Aorta (tissue), 5 donors: ENCODE data around the gene MDM2. TPM values are rescaled to one million over a fixed set of nuclear protein-coding genes. Genes with fewer than 3 reads are reported as not detected.

Experiments used
- ATAC-seq: fragments of 200-7000 bp; cut with Tn5 transposase; one replicate; pipeline ENCODE4 v1.9.1; 2022; ENCODE audit warnings: moderate library complexity; ENCODE audit not compliant: low FRiP score
- DNase-seq, 2 donors: peaks; one replicate each; pipeline ENCODE4 v3.0.0-alpha.2; 2020
- H3K27ac ChIP-seq, 2 donors: one replicate each; pipeline ENCODE4 v1.5.1; 2013; ENCODE audit warnings: low read length in 2 of 2, mild to moderate bottlenecking in 2 of 2, moderate library complexity in 2 of 2, control low read depth in 1 of 2, inconsistent platforms in 1 of 2, low read depth in 1 of 2
- H3K27me3 ChIP-seq, 2 donors: one replicate each; pipeline ENCODE4 v1.6.1; 2013; ENCODE audit warnings: control low read depth in 1 of 2, low read length in 1 of 2, mild to moderate bottlenecking in 1 of 2, moderate library complexity in 1 of 2; ENCODE audit not compliant: insufficient read depth in 2 of 2, control insufficient read depth in 1 of 2
- H3K36me3 ChIP-seq, 2 donors: one replicate each; pipeline ENCODE4 v1.6.1; 2013; ENCODE audit warnings: control low read depth in 1 of 2, low read length in 1 of 2, mild to moderate bottlenecking in 1 of 2; ENCODE audit not compliant: insufficient read depth in 2 of 2, control insufficient read depth in 1 of 2
- H3K4me1 ChIP-seq, 2 donors: one replicate each; pipeline ENCODE4 v1.6.1; 2013; ENCODE audit warnings: low read length in 2 of 2, control low read depth in 1 of 2, mild to moderate bottlenecking in 1 of 2, moderate library complexity in 1 of 2; ENCODE audit not compliant: insufficient read depth in 2 of 2, control insufficient read depth in 1 of 2
- H3K4me3 ChIP-seq, 2 donors: one replicate each; pipeline ENCODE4 v1.5.1; 2013; ENCODE audit warnings: low read length in 2 of 2, control low read depth in 1 of 2, mild to moderate bottlenecking in 1 of 2
- H3K9me3 ChIP-seq: one replicate; pipeline ENCODE4 v1.6.1; 2013; ENCODE audit warnings: mild to moderate bottlenecking, low read length; ENCODE audit not compliant: control insufficient read depth
- WGBS, 2 donors: extraction: QIAGEN DNeasy Blood & Tissue Kit; methylation state at CpG; one replicate each; pipeline ENCODE4 v1.1.7; 2013; 5-methylcytosine and 5-hydroxymethylcytosine counted together
- intact Hi-C, 2 donors: fragments of 100-400 bp; cut with DNase I; formaldehyde crosslinking; loops; one replicate each; pipeline versions ENCODE4 v1.14.2 to v1.15.0; 2022
- polyA plus RNA-seq, 2 donors: library from polyadenylated mRNA; stranded (reverse); fragments of 200-250 nt; gene quantifications; one replicate each; pipeline ENCODE4 v1.2.3, GENCODE V29; 2013
- total RNA-seq, 2 donors: library from RNA; stranded (reverse); fragmentation: NEBNext Ultra II Directional; extraction: Animal tissue kit (Norgen Biotek cat#: 25700); gene quantifications; one replicate each; pipeline ENCODE4 v1.2.1, GENCODE V29; 2021
- donor health status: healthy with polysubstance abuse.
- donor health status: Bipolar disorder and iron deficiency.
- donor health status: DM: no; HTN: no; CAD: no.
- donor health status: DM: no; HTN: no; CAD: no.
- donor health status: DM: yes; HTN: yes; CAD: no.

Gene MDM2
- total and polyA plus RNA-seq, 4 donors: 21.4 to 121 (median 70.8) TPM

DNA sequence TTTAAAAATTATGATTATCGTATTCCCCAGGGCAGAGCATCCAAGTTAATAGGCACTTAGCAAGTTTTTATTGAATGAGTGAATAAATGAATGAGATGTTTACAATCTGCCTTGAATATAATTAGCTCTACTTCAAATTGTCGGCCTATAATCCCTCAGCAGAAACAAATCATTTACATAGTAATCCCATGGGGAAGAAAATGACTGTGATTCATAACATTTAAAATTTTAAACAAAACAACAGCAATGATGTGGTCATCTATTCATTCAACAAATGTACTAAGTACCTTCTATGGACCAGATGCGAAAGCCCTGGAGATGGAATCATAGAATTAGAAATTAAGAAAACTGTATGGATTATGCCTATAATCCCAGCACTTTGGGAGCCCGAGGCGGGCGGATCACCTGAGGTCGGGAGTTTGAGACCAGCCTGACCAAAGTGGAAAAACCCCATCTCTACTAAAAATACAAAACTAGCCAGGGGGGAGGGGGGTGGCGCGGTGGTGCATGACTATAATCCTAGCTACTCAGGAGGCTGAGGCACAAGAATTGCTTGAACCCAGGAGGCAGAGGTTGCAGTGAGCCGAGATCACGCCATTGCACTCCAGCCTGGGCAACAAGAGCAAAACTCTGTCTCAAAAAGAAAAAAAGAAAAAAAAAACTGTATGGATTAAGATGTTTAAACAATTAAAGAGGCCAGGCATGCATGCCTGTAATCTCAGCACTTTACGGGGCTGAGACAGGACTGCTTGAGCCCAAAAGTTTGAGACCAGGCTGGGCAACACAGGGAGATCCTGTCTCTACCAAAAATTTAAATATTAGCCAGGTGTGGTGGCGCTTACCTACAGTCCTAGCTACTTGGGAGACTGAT, 17.7 kb upstream of the MDM2 start:
- no peaks in the 10 kb centered on the region for H3K9me3 ChIP-seq
- no peak for DNase-seq
- no peaks in the 10 kb centered on the region for H3K36me3 ChIP-seq
- no peak overlapping the region for H3K27ac ChIP-seq
- WGBS, 2 donors: 91 to 95% methylated on average over 13 of the region's 13 CpGs
- H3K4me1 ChIP-seq: no peaks in the 10 kb centered on the region
- no peak for ATAC-seq
- intact Hi-C loops: no loop called here
- no peak overlapping the region for H3K4me3 ChIP-seq
- H3K27me3 ChIP-seq: peaks cover 0 to 2% of the 10 kb centered on the region in 2 donors

DNA sequence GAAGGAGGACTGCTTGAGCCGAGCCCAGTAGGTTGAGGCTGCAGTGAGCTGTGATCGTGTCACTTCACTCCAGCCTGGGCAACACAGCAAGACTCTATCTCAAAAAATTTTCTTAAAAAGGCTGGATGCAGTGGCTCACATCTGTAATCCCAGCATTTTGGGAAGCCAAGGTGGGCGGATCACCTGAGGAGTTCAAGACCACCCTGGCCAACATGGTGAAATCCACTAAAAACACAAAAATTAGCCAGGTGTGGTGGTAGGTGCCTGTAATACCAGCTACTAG, 17.1 kb upstream of the MDM2 start:
- 61 to 63% methylated on average over 3 of the region's 3 CpGs for WGBS, 2 donors
- ATAC-seq (no peak), DNase-seq (no peak)

DNA sequence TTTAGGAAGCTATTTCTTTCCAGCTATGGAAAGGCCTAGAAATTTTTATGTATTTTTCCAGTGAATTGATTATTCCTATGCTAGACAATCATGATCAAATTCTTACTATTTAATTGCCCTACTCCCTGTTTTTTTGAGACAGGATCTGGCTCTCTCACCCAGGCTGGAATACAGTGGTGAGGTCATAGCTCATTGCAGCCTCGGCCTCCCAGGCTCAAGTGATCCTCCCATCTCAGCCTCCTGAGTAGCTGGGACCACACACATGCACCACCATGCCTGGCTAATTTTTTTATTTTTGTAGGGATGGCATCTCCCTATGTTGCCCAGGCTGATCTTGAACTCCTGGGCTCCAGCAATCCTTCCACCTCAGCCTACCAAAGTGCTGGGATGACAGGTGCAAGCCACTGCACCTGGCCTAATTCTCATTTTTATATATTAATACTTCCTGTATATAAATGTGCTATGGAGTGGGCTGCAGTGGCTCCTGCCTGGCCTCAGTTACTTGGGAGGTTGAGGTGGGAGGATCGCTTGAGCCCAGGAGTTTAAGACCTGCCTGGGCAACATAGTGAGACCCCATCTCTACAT, 16.0 kb upstream of the MDM2 start:
- intact Hi-C loops: no loop called here
- Histone ChIP-seq H3K4me1 (no peaks in the 10 kb centered on the region), H3K27me3 (peaks cover 0 to 2% of the 10 kb centered on the region in 2 donors), H3K36me3 (no peaks in the 10 kb centered on the region), H3K4me3 (no peak overlapping the region), H3K9me3 (no peaks in the 10 kb centered on the region), H3K27ac (no peak overlapping the region)
- WGBS, 2 donors: 98 to 99% methylated on average over 2 of the region's 2 CpGs
- no peak for ATAC-seq
- DNase-seq: no peak

More for the DNA sequence above, 17.1 kb upstream of the MDM2 start:
- H3K9me3 ChIP-seq: no peaks in the 10 kb centered on the region
- no peak overlapping the region for H3K27ac ChIP-seq
- H3K4me1 ChIP-seq: no peaks in the 10 kb centered on the region
- H3K4me3 ChIP-seq: no peak overlapping the region
- peaks cover 0 to 2% of the 10 kb centered on the region in 2 donors for H3K27me3 ChIP-seq
- intact Hi-C loops: no loop called here
- no peaks in the 10 kb centered on the region for H3K36me3 ChIP-seq

DNA sequence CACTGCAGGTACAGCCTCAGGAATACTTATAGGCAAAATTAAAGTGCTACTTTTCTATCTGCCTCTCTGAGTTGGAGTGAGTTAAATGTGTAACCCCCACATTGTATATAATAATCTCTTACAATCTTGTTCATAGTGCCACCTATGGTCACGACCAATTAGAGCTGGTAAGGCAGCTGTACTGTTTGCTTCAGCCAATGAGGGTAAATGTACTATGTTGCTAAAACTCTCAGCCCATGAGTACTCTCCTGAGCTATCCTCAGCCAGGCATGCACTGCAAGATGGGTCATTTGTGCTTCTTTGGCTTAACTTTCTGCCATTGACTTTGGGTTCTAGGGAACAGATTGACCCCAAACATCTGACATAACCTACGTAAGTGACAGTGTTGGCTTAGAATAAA, 15.0 kb upstream of the MDM2 start:
- WGBS, 2 donors: 72 to 84% methylated on average over 2 of the region's 2 CpGs
- Histone ChIP-seq H3K4me3 (no peak overlapping the region), H3K4me1 (no peaks in the 10 kb centered on the region), H3K36me3 (no peaks in the 10 kb centered on the region), H3K27ac (no peak overlapping the region), H3K27me3 (peaks cover 0 to 2% of the 10 kb centered on the region in 2 donors), H3K9me3 (no peaks in the 10 kb centered on the region)
- intact Hi-C loops: no loop called here
- ATAC-seq: no peak
- DNase-seq: no peak

DNA sequence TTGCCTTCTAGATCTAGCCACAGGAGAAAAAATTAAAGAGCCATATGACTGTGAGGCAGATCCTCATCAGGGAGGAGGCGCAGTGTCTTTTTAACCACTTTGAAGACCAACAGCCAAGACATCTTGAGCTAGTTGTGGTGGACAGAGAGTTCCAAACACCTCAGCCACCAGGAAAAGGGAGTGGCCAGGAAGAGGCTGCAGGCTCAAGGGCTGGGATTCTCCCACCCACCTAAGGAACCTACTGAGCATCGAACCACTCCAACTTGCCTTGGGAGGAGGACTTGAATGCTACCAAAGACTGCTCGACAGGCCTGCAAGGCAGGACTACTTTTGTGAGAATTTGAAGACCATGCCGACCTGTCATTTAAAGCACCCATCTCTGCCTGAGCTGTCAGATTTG, 14.5 kb upstream of the MDM2 start:
- no peak overlapping the region for H3K4me3 ChIP-seq
- H3K27ac ChIP-seq: no peak overlapping the region
- H3K4me1 ChIP-seq: no peaks in the 10 kb centered on the region
- H3K36me3 ChIP-seq: no peaks in the 10 kb centered on the region
- no peaks in the 10 kb centered on the region for H3K9me3 ChIP-seq
- intact Hi-C loops: no loop called here
- DNase-seq (no peak), ATAC-seq (no peak)
- peaks cover 0 to 2% of the 10 kb centered on the region in 2 donors for H3K27me3 ChIP-seq
- WGBS, 2 donors: 95 to 96% methylated on average over 4 of the region's 4 CpGs

DNA sequence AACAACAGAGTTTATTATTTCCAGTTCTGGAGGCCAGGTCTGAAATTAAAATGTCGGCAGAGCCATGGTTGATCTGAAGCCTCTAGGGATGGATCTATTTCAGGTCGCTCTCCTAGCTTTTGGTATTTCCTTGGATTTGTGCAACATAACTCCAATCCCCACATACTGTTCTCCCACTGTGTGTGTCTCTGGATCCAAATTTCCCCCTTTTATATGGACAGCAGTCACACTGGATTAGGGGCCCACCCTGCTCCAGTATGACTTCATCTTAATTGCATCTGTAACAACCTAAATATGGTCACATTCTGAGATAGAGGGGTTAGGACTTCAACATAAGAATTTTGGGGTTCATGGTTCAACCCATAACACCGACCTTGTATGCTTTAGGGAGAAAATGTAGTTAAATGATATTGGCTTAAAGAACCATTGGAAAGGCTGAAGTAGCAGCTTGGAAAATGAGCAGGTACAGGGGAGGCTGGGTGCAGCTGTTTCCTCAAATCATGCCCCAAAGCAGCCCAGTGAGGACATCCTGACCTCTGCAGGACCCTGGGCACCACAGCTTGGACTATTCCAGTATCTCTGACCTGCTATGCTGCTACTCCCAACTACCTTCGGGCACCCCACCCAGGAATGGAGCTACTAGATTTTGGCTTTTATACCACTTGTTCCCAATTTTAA, 13.9 kb upstream of the MDM2 start:
- H3K36me3 ChIP-seq: no peaks in the 10 kb centered on the region
- 85 to 87% methylated on average over 4 of the region's 4 CpGs for WGBS, 2 donors
- intact Hi-C loops: no loop called here
- no peaks in the 10 kb centered on the region for H3K9me3 ChIP-seq
- no peak overlapping the region for H3K4me3 ChIP-seq
- peaks cover 0 to 2% of the 10 kb centered on the region in 2 donors for H3K27me3 ChIP-seq
- no peak overlapping the region for H3K27ac ChIP-seq
- H3K4me1 ChIP-seq: no peaks in the 10 kb centered on the region
- ATAC-seq: no peak
- DNase-seq: no peak

DNA sequence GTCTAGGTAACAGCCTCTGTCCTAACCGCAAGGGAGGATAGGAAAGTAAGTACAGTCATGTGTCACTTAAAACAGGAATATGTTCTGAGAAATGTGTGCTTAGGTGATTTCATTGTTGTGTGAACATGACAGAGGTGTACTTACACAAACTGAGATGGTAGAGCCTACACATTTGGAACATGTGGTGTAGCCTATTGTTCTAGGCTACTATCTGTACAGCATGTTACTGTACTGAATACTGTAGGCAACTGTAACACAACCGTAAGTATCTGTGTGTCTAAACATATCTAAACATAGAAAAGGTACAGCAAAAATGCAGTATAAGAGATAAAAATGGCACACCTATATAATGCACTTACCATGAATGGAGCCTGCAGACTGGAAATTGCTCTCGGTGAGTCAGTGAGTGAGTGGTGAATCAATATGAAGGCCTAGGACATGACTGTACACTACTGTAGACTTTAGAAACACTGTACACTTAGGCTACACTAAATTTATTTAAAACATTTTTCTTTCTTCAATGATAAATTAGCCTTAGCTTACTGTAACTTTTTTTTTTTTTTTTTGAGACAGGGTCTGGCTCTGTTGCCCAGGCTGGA, 13.2 kb upstream of the MDM2 start:
- Histone ChIP-seq H3K36me3 (no peaks in the 10 kb centered on the region), H3K27me3 (peaks cover 0 to 2% of the 10 kb centered on the region in 2 donors), H3K27ac (no peak overlapping the region), H3K4me3 (no peak overlapping the region), H3K9me3 (no peaks in the 10 kb centered on the region), H3K4me1 (no peaks in the 10 kb centered on the region)
- DNase-seq: no peak
- WGBS, 2 donors: 96% methylated on average over 3 of the region's 3 CpGs
- intact Hi-C loops: no loop called here
- no peak for ATAC-seq

DNA sequence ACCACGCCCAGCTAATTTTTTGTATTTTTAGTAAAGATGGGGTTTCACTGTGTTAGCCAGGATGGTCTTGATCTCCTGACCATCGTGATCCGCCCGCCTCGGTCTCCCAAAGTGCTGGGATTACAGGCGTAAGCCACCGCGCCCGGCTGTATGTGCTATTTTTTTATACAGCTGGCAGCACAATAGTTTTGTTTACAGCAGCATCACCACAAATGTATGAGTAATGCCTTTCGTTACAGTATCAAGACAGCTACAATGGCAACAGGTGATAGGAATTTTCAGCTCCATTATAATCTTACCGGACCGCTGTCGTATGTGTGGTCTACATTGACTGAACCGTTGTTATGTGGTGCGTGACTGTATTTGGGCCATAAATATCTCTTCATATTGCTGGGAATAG, 11.6 kb upstream of the MDM2 start:
- intact Hi-C loops: no loop called here
- ATAC-seq (no peak), DNase-seq (no peak)
- H3K27me3 ChIP-seq: peaks cover 0 to 2% of the 10 kb centered on the region in 2 donors
- no peak overlapping the region for H3K27ac ChIP-seq
- H3K4me3 ChIP-seq: no peak overlapping the region
- 97% methylated on average over 15 of the region's 15 CpGs for WGBS, 2 donors
- no peaks in the 10 kb centered on the region for H3K9me3 ChIP-seq
- H3K36me3 ChIP-seq: no peaks in the 10 kb centered on the region
- H3K4me1 ChIP-seq: no peaks in the 10 kb centered on the region
